HepG2 (cell line): ENCODE results near the gene ASCL2. TPM values are rescaled to one million over a fixed set of nuclear protein-coding genes. Genes with fewer than 3 reads are reported as not detected.

Source experiments
- ATAC-seq: fragments of 200-7000 bp; cut with Tn5 transposase; 3 replicates; pipeline ENCODE4 v1.9.1; 2020; ENCODE audit warnings: mild to moderate bottlenecking, moderate library complexity
- BruUV-seq: library from RNA; stranded (reverse); fragments of 400-500 nt; replicated peaks from 2 replicates; lab custom pipeline; 2021; lab: Mats Ljungman, UMichigan
- CTCF ChIA-PET: fragments of 300-600 bp; formaldehyde crosslinking; extraction: SDS; loops from one replicate; lab custom pipeline; 2021; ENCODE audit warnings: low total read pairs, inconsistent platforms, low intra/inter-chr PET ratio; lab: Yijun Ruan, JAX
- POLR2A ChIA-PET: fragments of 350-600 bp; sonication (Branson Sonifier 250); formaldehyde crosslinking; loops from one replicate; lab custom pipeline; 2020; ENCODE audit warnings: antibody characterized with exemption, inconsistent platforms; lab: Yijun Ruan, JAX
- DNase-seq: peaks from one replicate; pipeline ENCODE4 v3.0.0-alpha.2; 2015; ENCODE audit warnings: low spot score
- FAIRE-seq: peaks from 3 replicates; lab custom pipeline; 2011; peaks lifted over from hg19 to GRCh38; lab: Jason Lieb, UNC
- H2AFZ ChIP-seq: one replicate; pipeline ENCODE4 v1.6.1; 2011; ENCODE audit warnings: low read length, inconsistent platforms
- H3K27ac ChIP-seq: fragments of 300-600 bp; 3 replicates; pipeline ENCODE4 v1.8.0; 2011; ENCODE audit warnings: mixed run types, mild to moderate bottlenecking, mixed read lengths, low read length, inconsistent platforms; ENCODE audit not compliant: insufficient read depth; ENCODE audit errors: extremely low read length
- H3K27me3 ChIP-seq, 2 experiments: fragments of 200-600 bp in 1 of 2; 2 replicates in 1 of 2; 3 replicates in 1 of 2; pipeline versions ENCODE4 v1.6.0 to v1.8.0; 2011; ENCODE audit warnings: low read length in 2 of 2, mild to moderate bottlenecking in 2 of 2, moderate library complexity in 2 of 2, inconsistent platforms in 1 of 2; ENCODE audit not compliant: insufficient read depth in 2 of 2, control insufficient read depth in 1 of 2
- H3K36me3 ChIP-seq, 2 experiments: fragments of 200-600 bp in 1 of 2; replicated peaks in 1 of 2; 2 replicates in 1 of 2; 3 replicates in 1 of 2; pipeline versions ENCODE4 v1.5.1 to v1.8.0; 2011; ENCODE audit warnings: low read length in 2 of 2, inconsistent platforms in 1 of 2; ENCODE audit not compliant: insufficient read depth in 2 of 2, control insufficient read depth in 1 of 2
- H3K4me1 ChIP-seq: 2 replicates; pipeline ENCODE4 v1.5.1; 2012; ENCODE audit warnings: low read length, inconsistent platforms; ENCODE audit not compliant: insufficient read depth
- H3K4me2 ChIP-seq: 2 replicates; pipeline ENCODE4 v1.6.0; 2011; ENCODE audit warnings: low read depth, low read length, inconsistent platforms
- H3K4me3 ChIP-seq, 3 experiments: fragments of 200-600 bp in 1 of 3; sonication (generic), shearing (Covaris generic) in 1 of 3; replicated peaks in 1 of 3; 2 replicates each; pipeline ENCODE4 v1.5.1; 2011 to 2016; ENCODE audit warnings: low read length in 3 of 3, inconsistent platforms in 2 of 3, low read depth in 2 of 3, mild to moderate bottlenecking in 2 of 3, control low read depth in 1 of 3, mixed read lengths in 1 of 3; ENCODE audit not compliant: insufficient read depth in 1 of 3
- H3K79me2 ChIP-seq: one replicate; pipeline ENCODE4 v1.6.1; 2011; ENCODE audit warnings: low read length, inconsistent platforms; ENCODE audit not compliant: insufficient read depth
- H3K9ac ChIP-seq: 2 replicates; pipeline ENCODE4 v1.6.0; 2011; ENCODE audit warnings: mild to moderate bottlenecking, low read depth, low read length, inconsistent platforms; ENCODE audit not compliant: insufficient read depth
- H3K9me3 ChIP-seq: 2 replicates; pipeline ENCODE4 v1.5.1; 2012; ENCODE audit warnings: mild to moderate bottlenecking, low read length
- H4K20me1 ChIP-seq: 2 replicates; pipeline ENCODE4 v1.6.0; 2011; ENCODE audit warnings: inconsistent platforms, mild to moderate bottlenecking, low read length, moderate library complexity; ENCODE audit not compliant: insufficient read depth
- GATAD1 ChIP-seq: IDR thresholded peaks from 2 replicates; pipeline ENCODE4 v1.6.1; 2016; ENCODE audit warnings: missing genetic modification reagents, missing compliant biosample characterization
- GLI4 ChIP-seq: sonication (generic); formaldehyde crosslinking; IDR thresholded peaks from 2 replicates; pipeline ENCODE4 v1.5.1; 2020; ENCODE audit warnings: missing genetic modification reagents, mild to moderate bottlenecking, moderate library complexity, borderline replicate concordance
- GPN1 ChIP-seq: sonication (generic); formaldehyde crosslinking; IDR thresholded peaks from 2 replicates; pipeline ENCODE4 v1.5.1; 2020; ENCODE audit warnings: missing genetic modification reagents, borderline replicate concordance
- ZFY ChIP-seq: sonication (generic); formaldehyde crosslinking; IDR thresholded peaks from 2 replicates; pipeline ENCODE4 v1.4.0; 2020; ENCODE audit warnings: missing genetic modification reagents
- ZNF280D ChIP-seq: sonication (generic); formaldehyde crosslinking; IDR thresholded peaks from 2 replicates; pipeline ENCODE4 v1.5.1; 2020; ENCODE audit warnings: mild to moderate bottlenecking, missing genetic modification reagents
- ZNF367 ChIP-seq: sonication (generic); formaldehyde crosslinking; IDR thresholded peaks from 2 replicates; pipeline ENCODE4 v1.4.0; 2020; ENCODE audit warnings: missing genetic modification reagents, borderline replicate concordance
- ZNF563 ChIP-seq: sonication (generic); formaldehyde crosslinking; IDR thresholded peaks from 2 replicates; pipeline ENCODE4 v1.8.0; 2022; ENCODE audit warnings: mild to moderate bottlenecking, moderate library complexity, missing genetic modification reagents
- ZNF816 ChIP-seq: sonication (generic); formaldehyde crosslinking; IDR thresholded peaks from 2 replicates; pipeline ENCODE4 v1.8.0; 2022; ENCODE audit warnings: missing genetic modification reagents, mild to moderate bottlenecking, borderline replicate concordance
- ZSCAN9 ChIP-seq: IDR thresholded peaks from 2 replicates; pipeline ENCODE4 v1.6.1; 2016; ENCODE audit warnings: borderline replicate concordance
- WGBS: methylation state at CpG from one replicate; pipeline ENCODE4 v1.1.6; 2017; ENCODE audit warnings: low lambda C conversion rate; 5-methylcytosine and 5-hydroxymethylcytosine counted together
- in situ Hi-C: cut with HindIII; loops from 2 replicates; pipeline ENCODE4 v1.10.0; 2017; ENCODE audit warnings: low pct_unique_long_range_greater_than_20kb; ENCODE audit not compliant: extremely low pct_ligation_motif_present
- intact Hi-C: fragments of 100-400 bp; cut with micrococcal nuclease; formaldehyde crosslinking; loops from one replicate; pipeline ENCODE4 v1.10.0; 2022; ENCODE audit not compliant: unreplicated experiment
- polyA plus RNA-seq, 8 experiments: library from polyadenylated mRNA; depleted of rRNA in 3 of 8; stranded (reverse) in 7 of 8; unstranded in 1 of 8; fragments of >200 nt; fragmentation: Illumina TruSeq in 4 of 8; extraction: Trizol in 4 of 8; gene quantifications; 2 replicates each; pipeline versions ENCODE4 v1.2.1 to v1.2.3, GENCODE V29; 2011 to 2016; ENCODE audit warnings: low read depth in 4 of 8, missing spikeins in 1 of 8, mixed read lengths in 1 of 8; ENCODE audit not compliant: insufficient read depth in 1 of 8
- total RNA-seq, 5 experiments: library from RNA; depleted of rRNA; stranded (reverse); fragments of >200 nt; fragmentation: Illumina TruSeq; extraction: Trizol; gene quantifications; 2 replicates each; pipeline ENCODE4 v1.2.3, GENCODE V29; 2016; ENCODE audit warnings: low read depth in 1 of 5
- TF ChIP-seq, protein P1 (sequence below): sonication (generic); formaldehyde crosslinking; IDR thresholded peaks from 2 replicates; pipeline ENCODE4 v1.8.0; 2022; ENCODE audit warnings: mild to moderate bottlenecking, missing genetic modification reagents, moderate library complexity

The ASCL2 gene
- total and polyA plus RNA-seq, 2 of the 13 experiments (the other 11 are each of a cell fraction or from before 2014, with no cell fraction given): 0.07 TPM; not detected in 1

GRCh38 chr11:2310786-2311352 is 40.5 kb upstream of the ASCL2 start:
- Histone ChIP-seq H3K4me3 (no peak overlapping the region), H3K9me3 (no peaks in the 10 kb centered on the region), H3K79me2 (no peaks in the 10 kb centered on the region), H3K9ac (no peak overlapping the region), H3K4me2 (no peak overlapping the region), H3K4me1 (no peaks in the 10 kb centered on the region), H3K27me3 (peaks cover 11 to 28% of the 10 kb centered on the region in 2 experiments; a peak in 3 of 5 replicates), H4K20me1 (no peaks in the 10 kb centered on the region), H2AFZ (no peak overlapping the region), H3K36me3 (no peaks in the 10 kb centered on the region), H3K27ac (no peak overlapping the region)
- 12% methylated on average over 11 of the region's 16 CpGs for WGBS
- POLR2A ChIA-PET: interaction anchor here (0.7 kb wide), 1 partner anchor 109 kb away, joined by 3 read pairs; no protein-coding TSS in a partner anchor
- no peak for DNase-seq
- no peak for FAIRE-seq
- no peak for TF ChIP-seq GATAD1 (CRISPR knock-in tag)
- TF ChIP-seq ZNF280D (CRISPR knock-in tag): no peak
- TF ChIP-seq, protein P1, sequence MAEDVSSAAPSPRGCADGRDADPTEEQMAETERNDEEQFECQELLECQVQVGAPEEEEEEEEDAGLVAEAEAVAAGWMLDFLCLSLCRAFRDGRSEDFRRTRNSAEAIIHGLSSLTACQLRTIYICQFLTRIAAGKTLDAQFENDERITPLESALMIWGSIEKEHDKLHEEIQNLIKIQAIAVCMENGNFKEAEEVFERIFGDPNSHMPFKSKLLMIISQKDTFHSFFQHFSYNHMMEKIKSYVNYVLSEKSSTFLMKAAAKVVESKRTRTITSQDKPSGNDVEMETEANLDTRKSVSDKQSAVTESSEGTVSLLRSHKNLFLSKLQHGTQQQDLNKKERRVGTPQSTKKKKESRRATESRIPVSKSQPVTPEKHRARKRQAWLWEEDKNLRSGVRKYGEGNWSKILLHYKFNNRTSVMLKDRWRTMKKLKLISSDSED (CRISPR knock-in tag): no peak
- no peak for TF ChIP-seq ZFY
- TF ChIP-seq GPN1 (CRISPR knock-in tag): no peak
- TF ChIP-seq GLI4: no peak
- no peak for TF ChIP-seq ZNF367
- no peak for TF ChIP-seq ZNF563 (CRISPR knock-in tag)
- TF ChIP-seq ZNF816 (CRISPR knock-in tag): no peak
- no peak for TF ChIP-seq ZSCAN9
- in situ Hi-C loops (loop anchor here (5.0 kb wide), 2 partner anchors 106 to 216 kb away; no protein-coding TSS in a partner anchor), intact Hi-C loops (loop anchor here (10.0 kb wide), 1 partner anchor 224 kb away; no protein-coding TSS in a partner anchor)
- no TSS peak for BruUV-seq
- ATAC-seq: no peak
- CTCF ChIA-PET: no interaction called here
